Ishikawa (cell line): ENCODE data around the gene HOXD12.

Source experiments
- CEBPB ChIP-seq: IDR thresholded peaks from 2 replicates; pipeline ENCODE4 v1.6.1; 2012
- CREB1 ChIP-seq: IDR thresholded peaks from 2 replicates; pipeline ENCODE4 v1.6.1; 2012; ENCODE audit warnings: low read depth
- EGR1 ChIP-seq: IDR thresholded peaks from 2 replicates; pipeline ENCODE4 v1.6.1; 2012
- EP300 ChIP-seq: IDR thresholded peaks from 2 replicates; pipeline ENCODE4 v1.6.1; 2012; ENCODE audit warnings: borderline replicate concordance
- FOXM1 ChIP-seq: IDR thresholded peaks from 2 replicates; pipeline ENCODE4 v1.6.1; 2012; ENCODE audit warnings: low read depth, borderline replicate concordance
- MAX ChIP-seq: IDR thresholded peaks from 2 replicates; pipeline ENCODE4 v1.6.1; 2012
- NFIC ChIP-seq: IDR thresholded peaks from 2 replicates; pipeline ENCODE4 v1.6.1; 2012
- RAD21 ChIP-seq: IDR thresholded peaks from 2 replicates; pipeline ENCODE4 v1.6.1; 2012; ENCODE audit warnings: low read depth
- REST ChIP-seq: IDR thresholded peaks from 2 replicates; pipeline ENCODE4 v1.6.1; 2012; ENCODE audit warnings: low read depth, mild to moderate bottlenecking
- TAF1 ChIP-seq: IDR thresholded peaks from 2 replicates; pipeline ENCODE4 v1.6.1; 2012; ENCODE audit warnings: low read depth, mild to moderate bottlenecking
- TCF12 ChIP-seq: IDR thresholded peaks from 2 replicates; pipeline ENCODE4 v1.6.1; 2012; ENCODE audit warnings: low read depth
- TEAD4 ChIP-seq: IDR thresholded peaks from 2 replicates; pipeline ENCODE4 v1.6.1; 2012
- USF1 ChIP-seq: IDR thresholded peaks from 2 replicates; pipeline ENCODE4 v1.6.1; 2012
- YY1 ChIP-seq: IDR thresholded peaks from 2 replicates; pipeline ENCODE4 v1.6.1; 2012; ENCODE audit warnings: low read depth
- ZBTB7A ChIP-seq: IDR thresholded peaks from 2 replicates; pipeline ENCODE4 v1.6.1; 2012; ENCODE audit warnings: low read depth

The HOXD12 gene

GRCh38 chr2:176128172-176128981 lies 28.8 kb downstream of the HOXD12 start:
- TF ChIP-seq RAD21 (no peak), REST (no peak), CEBPB (no peak), EP300 (no peak), CREB1 (no peak), EGR1 (no peak), TCF12 (no peak), TAF1 (no peak), TEAD4 (no peak), MAX (no peak), FOXM1 (no peak), ZBTB7A (no peak), USF1 (no peak), YY1 (no peak), NFIC (no peak)

- peak; percentile 36; the same call in 1 of the 2 replicates for TF ChIP-seq EP300
- TF ChIP-seq TEAD4: peak; percentile 64; the same call in 1 of the 2 replicates
- TF ChIP-seq USF1: peak; percentile 24; the same call in 1 of the 2 replicates
- no peak for TF ChIP-seq CREB1
- peak; percentile 58; the same call in 1 of the 2 replicates for TF ChIP-seq YY1
- TF ChIP-seq MAX: peak; percentile 88
- peak; percentile 30; the same call in 1 of the 2 replicates for TF ChIP-seq FOXM1
- TF ChIP-seq ZBTB7A: 0 out of 2 replicates have a peak, but pooled peaks have one; percentile 21
- TF ChIP-seq EGR1: no peak
- peak; percentile 65 for TF ChIP-seq NFIC
- no peak for TF ChIP-seq CEBPB
- TF ChIP-seq TAF1: peak; percentile 94
- TF ChIP-seq TCF12: peak; percentile 55
- TF ChIP-seq RAD21: peak; percentile 2; the same call in 1 of the 2 replicates
- TF ChIP-seq REST: no peak
These were observed 29.6 kb downstream of the HOXD12 start, which contains the start of gene HOXD8 for GRCh38 chr2:176128982-176129796. HOXD8 (plus strand) TSS chr2:176129705; CDS start chr2:176130367, 662 bp downstream.

- 0 out of 2 replicates have a peak, but pooled peaks have one; percentile 5 for TF ChIP-seq FOXM1
- no peak for TF ChIP-seq TEAD4
These were observed 30.2 kb downstream of the HOXD12 start for GRCh38 chr2:176129813-176130146.

GRCh38 chr2:176130147-176130956 lies 30.8 kb downstream of the HOXD12 start:
- TF ChIP-seq NFIC: no peak
- TF ChIP-seq TAF1: peak; percentile 23; the same call in 1 of the 2 replicates
- peak; percentile 48 for TF ChIP-seq MAX
- TF ChIP-seq EGR1: peak; percentile 83
- 0 out of 2 replicates have a peak, but pooled peaks have one; percentile 17 for TF ChIP-seq EP300
